GM18870 (cell line): ENCODE measurements around the gene LHX5.

ENCODE experiments used
- ATAC-seq: cut with Tn5 transposase; IDR thresholded peaks from one replicate; pipeline ENCODE4 v1.9.1; 2021; ENCODE audit warnings: moderate library complexity; ENCODE audit not compliant: unreplicated experiment

Gene LHX5

GRCh38 chr12:113418213-113418879, 53.3 kb downstream of the LHX5 start:
- no peak for ATAC-seq

- no peak for ATAC-seq
These were observed 55.4 kb downstream of the LHX5 start for GRCh38 chr12:113416091-113416754.

- ATAC-seq: no peak
These were observed 57.1 kb downstream of the LHX5 start for GRCh38 chr12:113414519-113415038.

- no peak for ATAC-seq
These were observed 58.2 kb downstream of the LHX5 start for GRCh38 chr12:113413488-113413939.
